Measurements from ENCODE around the gene CEMIP.

- TF ChIP-seq CTCF (conservative IDR thresholded peaks at IDR 0.05; ENCODE audit: low read depth, low read length) (no peak), POLR2A (IDR thresholded peaks at IDR 0.05; ENCODE audit: low read depth, low read length) (no peak), SMC3 (IDR thresholded peaks at IDR 0.05; ENCODE audit: low read depth, low read length) (no peak), RCOR1 (IDR thresholded peaks at IDR 0.05; ENCODE audit: insufficient replicate concordance, low read length) (no peak), CHD1 (IDR thresholded peaks at IDR 0.05; ENCODE audit: low read depth, low read length) (no peak)
Observed at GRCh38 chr15:80913541-80913940, 134.4 kb downstream of the CEMIP start.

All from IMR-90 (cell line).